Endothelial cell of umbilical vein (primary cell): ENCODE measurements around the gene BEAN1.

ENCODE experiments used
- CTCF ChIP-seq, 2 donors: IDR thresholded peaks; 1 replicate in 1 of 2; 2 replicates in 1 of 2; pipeline ENCODE4 v1.5.1; 2011; ENCODE audit warnings: low read length in 2 of 2, mild to moderate bottlenecking in 2 of 2, moderate library complexity in 2 of 2, control low read depth in 1 of 2, inconsistent platforms in 1 of 2, low read depth in 1 of 2; ENCODE audit not compliant: insufficient read depth in 1 of 2; ENCODE audit errors: extremely low read depth in 1 of 2
- MAX ChIP-seq: IDR thresholded peaks from 2 replicates; pipeline ENCODE4 v1.6.1; 2011; ENCODE audit not compliant: insufficient read depth, insufficient read length

GRCh38 chr16:66438536-66438935 lies 11.4 kb downstream of the BEAN1 start:
- no peak for TF ChIP-seq CTCF (IDR thresholded peaks at IDR 0.05; ENCODE audit: extremely low read depth in 1 of 2, insufficient read depth in 1 of 2, low read depth in 1 of 2, low read length in 2 of 2)
- no peak for TF ChIP-seq MAX
